ENCODE results near the gene UBLCP1.

DNA sequence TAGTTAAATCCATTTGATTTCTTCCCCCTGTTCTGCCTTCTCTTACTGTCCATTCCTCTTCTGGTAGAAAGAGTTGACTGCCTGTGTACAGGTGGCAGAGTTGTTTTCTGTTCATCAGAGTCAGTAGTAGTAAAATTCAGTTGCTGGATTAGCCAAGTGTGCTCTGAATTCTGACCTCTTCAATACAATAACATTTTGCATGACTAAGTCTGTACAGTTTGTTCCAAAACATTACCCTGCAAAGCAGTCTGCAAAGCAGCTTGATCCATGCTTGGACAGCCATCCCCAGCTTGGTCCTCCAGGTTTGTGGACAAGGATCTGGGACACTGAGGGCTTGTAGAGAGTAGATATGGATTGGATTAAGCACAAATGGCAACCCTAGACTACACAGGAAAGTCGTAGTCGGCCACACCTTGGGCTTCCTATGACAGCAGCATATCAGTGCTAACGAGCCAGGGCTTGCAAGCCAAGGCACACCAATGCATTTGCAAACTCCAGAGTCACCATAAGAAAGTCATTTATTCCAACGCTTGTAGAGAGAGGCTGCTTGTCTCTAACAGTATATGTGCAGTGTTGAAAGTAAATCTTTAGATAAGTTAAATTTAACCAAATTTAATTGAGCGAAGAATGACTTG, 42.0 kb downstream of the UBLCP1 start:
- TF ChIP-seq, protein P1, sequence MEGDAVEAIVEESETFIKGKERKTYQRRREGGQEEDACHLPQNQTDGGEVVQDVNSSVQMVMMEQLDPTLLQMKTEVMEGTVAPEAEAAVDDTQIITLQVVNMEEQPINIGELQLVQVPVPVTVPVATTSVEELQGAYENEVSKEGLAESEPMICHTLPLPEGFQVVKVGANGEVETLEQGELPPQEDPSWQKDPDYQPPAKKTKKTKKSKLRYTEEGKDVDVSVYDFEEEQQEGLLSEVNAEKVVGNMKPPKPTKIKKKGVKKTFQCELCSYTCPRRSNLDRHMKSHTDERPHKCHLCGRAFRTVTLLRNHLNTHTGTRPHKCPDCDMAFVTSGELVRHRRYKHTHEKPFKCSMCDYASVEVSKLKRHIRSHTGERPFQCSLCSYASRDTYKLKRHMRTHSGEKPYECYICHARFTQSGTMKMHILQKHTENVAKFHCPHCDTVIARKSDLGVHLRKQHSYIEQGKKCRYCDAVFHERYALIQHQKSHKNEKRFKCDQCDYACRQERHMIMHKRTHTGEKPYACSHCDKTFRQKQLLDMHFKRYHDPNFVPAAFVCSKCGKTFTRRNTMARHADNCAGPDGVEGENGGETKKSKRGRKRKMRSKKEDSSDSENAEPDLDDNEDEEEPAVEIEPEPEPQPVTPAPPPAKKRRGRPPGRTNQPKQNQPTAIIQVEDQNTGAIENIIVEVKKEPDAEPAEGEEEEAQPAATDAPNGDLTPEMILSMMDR (IDR thresholded peaks at IDR 0.05; ENCODE audit: control extremely low read depth in 1 of 3, insufficient read depth in 1 of 3, low read depth in 1 of 3, low read length in 3 of 3), result no peak
- TF ChIP-seq, protein P2, sequence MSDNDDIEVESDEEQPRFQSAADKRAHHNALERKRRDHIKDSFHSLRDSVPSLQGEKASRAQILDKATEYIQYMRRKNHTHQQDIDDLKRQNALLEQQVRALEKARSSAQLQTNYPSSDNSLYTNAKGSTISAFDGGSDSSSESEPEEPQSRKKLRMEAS (IDR thresholded peaks at IDR 0.05), result no peak
- TF ChIP-seq POLR2AphosphoS5 (IDR thresholded peaks at IDR 0.05; ENCODE audit: low read depth, low read length), result no peak
- TF ChIP-seq POLR2A (IDR thresholded peaks at IDR 0.05; ENCODE audit: control extremely low read depth in 1 of 2, low read depth in 2 of 2, low read length in 2 of 2), result no peak
- TF ChIP-seq EP300 (IDR thresholded peaks at IDR 0.05; ENCODE audit: borderline replicate concordance in 1 of 2, low read depth in 2 of 2, low read length in 2 of 2), result no peak
- TF ChIP-seq SP1 (IDR thresholded peaks at IDR 0.05; ENCODE audit: low read depth, low read length), result no peak
- TF ChIP-seq SIN3A (conservative IDR thresholded peaks at IDR 0.05 in 1 of 2, IDR thresholded peaks at IDR 0.05 in 1 of 2; ENCODE audit: low read depth in 1 of 2, low read length in 2 of 2), result no peak
- TF ChIP-seq PHF8 (conservative IDR thresholded peaks at IDR 0.05; ENCODE audit: low read depth, low read length), result no peak

Measured in H1 (cell line).